Endodermal cell (in vitro differentiated cells): ENCODE data around the gene AKR1B1. TPM values are rescaled to one million over a fixed set of nuclear protein-coding genes. Genes with fewer than 3 reads are reported as not detected.

Experiments used
- DNase-seq: peaks from one replicate; pipeline ENCODE4 v3.0.0-alpha.2; 2017
- H3K27ac ChIP-seq: 2 replicates; pipeline ENCODE4 v1.5.1; 2013; ENCODE audit warnings: mild to moderate bottlenecking, low read depth, low read length, moderate library complexity
- H3K27me3 ChIP-seq: 2 replicates; pipeline ENCODE4 v1.6.1; 2013; ENCODE audit warnings: mild to moderate bottlenecking, low read length, moderate library complexity; ENCODE audit not compliant: insufficient read depth, control insufficient read depth, poor library complexity, severe bottlenecking
- H3K36me3 ChIP-seq: 2 replicates; pipeline ENCODE4 v1.7.0; 2013; ENCODE audit warnings: mild to moderate bottlenecking, low read length, moderate library complexity; ENCODE audit not compliant: control insufficient read depth, insufficient read depth
- H3K4me1 ChIP-seq: one replicate; pipeline ENCODE4 v1.7.0; 2013; ENCODE audit warnings: low read length; ENCODE audit not compliant: control insufficient read depth, insufficient read depth
- H3K4me3 ChIP-seq: 2 replicates; pipeline ENCODE4 v1.5.1; 2013; ENCODE audit warnings: mild to moderate bottlenecking, low read length, moderate library complexity
- H3K9ac ChIP-seq: 2 replicates; pipeline ENCODE4 v1.6.1; 2013; ENCODE audit warnings: mild to moderate bottlenecking, low read length, moderate library complexity; ENCODE audit not compliant: poor library complexity, severe bottlenecking; ENCODE audit errors: extremely low read depth
- H3K9me3 ChIP-seq: 2 replicates; pipeline ENCODE4 v1.6.1; 2013; ENCODE audit warnings: mild to moderate bottlenecking, low read length, moderate library complexity; ENCODE audit not compliant: control insufficient read depth
- H3K27ac Mint-ChIP-seq: 2 replicates; pipeline ENCODE4 v1.8.0; 2020; ENCODE audit warnings: mixed read lengths
- H3K27me3 Mint-ChIP-seq: 2 replicates; pipeline ENCODE4 v1.8.0; 2021; ENCODE audit warnings: mild to moderate bottlenecking, mixed read lengths; ENCODE audit not compliant: insufficient read depth
- H3K36me3 Mint-ChIP-seq: 2 replicates; pipeline ENCODE4 v1.8.0; 2020; ENCODE audit warnings: low read depth, mixed read lengths
- H3K4me1 Mint-ChIP-seq: 2 replicates; pipeline ENCODE4 v1.8.0; 2020; ENCODE audit warnings: mixed read lengths
- H3K4me3 Mint-ChIP-seq: 2 replicates; pipeline ENCODE4 v1.8.0; 2020; ENCODE audit warnings: mild to moderate bottlenecking, moderate library complexity, mixed read lengths
- H3K9me3 Mint-ChIP-seq: 2 replicates; pipeline ENCODE4 v1.8.0; 2020; ENCODE audit warnings: mild to moderate bottlenecking, mixed read lengths
- WGBS, 2 experiments: methylation state at CpG; one replicate each; pipeline versions ENCODE4 v1.1.5 to v1.1.7; 2013; ENCODE audit warnings: missing lambda C conversion rate in 2 of 2, mixed read lengths in 1 of 2; ENCODE audit not compliant: insufficient coverage in 1 of 2, insufficient read length in 1 of 2; 5-methylcytosine and 5-hydroxymethylcytosine counted together
- total RNA-seq, 2 donors: library from RNA; stranded (reverse); fragmentation: NEBNext Ultra II Directional in 1 of 2; extraction: Animal tissue kit (Norgen Biotek cat#: 25700) in 1 of 2; gene quantifications; 2 replicates in 1 of 2; 3 replicates in 1 of 2; pipeline ENCODE4 v1.2.1, GENCODE V29; 2021
- TF ChIP-seq, protein P1 (sequence below): fragments of 200-600 bp; sonication (generic); conservative IDR thresholded peaks from 2 replicates; pipeline ENCODE4 v1.5.0; 2021; ENCODE audit warnings: antibody characterized with exemption, mild to moderate bottlenecking

AKR1B1 gene
- total RNA-seq, 2 donors from 2014 or later = 152 to 216 TPM

DNA sequence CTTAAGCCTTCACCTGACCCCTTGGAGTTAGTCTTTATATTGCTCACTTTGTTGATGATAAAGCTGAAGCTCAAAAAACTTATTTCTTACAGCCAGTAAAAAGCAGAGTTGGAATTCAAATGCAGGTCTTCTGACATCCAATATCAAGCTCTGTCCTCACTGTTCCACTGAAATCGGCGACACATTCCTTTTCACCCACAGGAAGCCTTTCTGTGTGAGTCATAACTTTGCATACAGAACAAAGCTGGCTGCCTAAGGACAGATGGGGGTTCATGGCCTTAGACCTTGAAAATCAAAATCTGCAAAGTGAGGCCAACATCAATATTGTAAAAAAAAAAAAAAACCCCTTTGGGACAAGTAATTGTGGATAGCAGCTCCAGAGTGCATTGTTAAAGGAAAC is 21.8 kb upstream of the AKR1B1 start:
- WGBS, 2 experiments = 30 to 40% methylated on average over 2 of the region's 2 CpGs

DNA sequence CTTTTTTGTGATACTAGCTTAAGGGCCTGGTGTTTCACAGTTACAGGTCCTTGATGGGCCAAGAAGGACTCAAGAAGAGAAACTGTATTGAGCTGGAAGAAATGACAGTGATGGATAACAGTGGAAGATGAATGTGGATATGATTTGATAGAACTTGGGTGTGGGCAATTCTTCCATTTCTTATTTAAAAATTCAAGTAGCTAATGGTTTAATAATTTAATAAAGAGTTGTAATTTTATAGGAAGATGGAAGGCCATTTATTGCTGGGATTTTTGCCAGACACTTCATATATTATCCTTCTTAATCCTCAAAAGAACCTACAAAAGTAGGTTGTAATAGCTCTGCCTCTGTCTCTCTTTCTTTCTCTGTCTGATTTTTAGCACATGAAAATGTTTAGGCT is 21.3 kb upstream of the AKR1B1 start:
- Mint-ChIP-seq H3K4me1 (peaks cover 8% of the 10 kb centered on the region), H3K9me3 (peaks cover 4% of the 10 kb centered on the region), H3K4me3 (no peak overlapping the region), H3K27ac (no peak overlapping the region), H3K27me3 (no peaks in the 10 kb centered on the region), H3K36me3 (no peaks in the 10 kb centered on the region)
- Histone ChIP-seq H3K9me3 (peaks cover 14% of the 10 kb centered on the region), H3K36me3 (no peaks in the 10 kb centered on the region), H3K4me3 (no peak overlapping the region), H3K9ac (no peak overlapping the region), H3K4me1 (no peaks in the 10 kb centered on the region), H3K27ac (no peak overlapping the region), H3K27me3 (no peaks in the 10 kb centered on the region)
- TF ChIP-seq, protein P1, sequence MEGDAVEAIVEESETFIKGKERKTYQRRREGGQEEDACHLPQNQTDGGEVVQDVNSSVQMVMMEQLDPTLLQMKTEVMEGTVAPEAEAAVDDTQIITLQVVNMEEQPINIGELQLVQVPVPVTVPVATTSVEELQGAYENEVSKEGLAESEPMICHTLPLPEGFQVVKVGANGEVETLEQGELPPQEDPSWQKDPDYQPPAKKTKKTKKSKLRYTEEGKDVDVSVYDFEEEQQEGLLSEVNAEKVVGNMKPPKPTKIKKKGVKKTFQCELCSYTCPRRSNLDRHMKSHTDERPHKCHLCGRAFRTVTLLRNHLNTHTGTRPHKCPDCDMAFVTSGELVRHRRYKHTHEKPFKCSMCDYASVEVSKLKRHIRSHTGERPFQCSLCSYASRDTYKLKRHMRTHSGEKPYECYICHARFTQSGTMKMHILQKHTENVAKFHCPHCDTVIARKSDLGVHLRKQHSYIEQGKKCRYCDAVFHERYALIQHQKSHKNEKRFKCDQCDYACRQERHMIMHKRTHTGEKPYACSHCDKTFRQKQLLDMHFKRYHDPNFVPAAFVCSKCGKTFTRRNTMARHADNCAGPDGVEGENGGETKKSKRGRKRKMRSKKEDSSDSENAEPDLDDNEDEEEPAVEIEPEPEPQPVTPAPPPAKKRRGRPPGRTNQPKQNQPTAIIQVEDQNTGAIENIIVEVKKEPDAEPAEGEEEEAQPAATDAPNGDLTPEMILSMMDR = no peak
- DNase-seq = no peak

More for the DNA sequence above, 21.8 kb upstream of the AKR1B1 start:
- Mint-ChIP-seq H3K36me3 (no peaks in the 10 kb centered on the region), H3K4me3 (no peak overlapping the region), H3K4me1 (peaks cover 8% of the 10 kb centered on the region), H3K27ac (no peak overlapping the region), H3K9me3 (peaks cover 4% of the 10 kb centered on the region), H3K27me3 (no peaks in the 10 kb centered on the region)
- Histone ChIP-seq H3K9me3 (peaks cover 14% of the 10 kb centered on the region), H3K36me3 (no peaks in the 10 kb centered on the region), H3K27ac (no peak overlapping the region), H3K27me3 (no peaks in the 10 kb centered on the region), H3K4me3 (no peak overlapping the region), H3K4me1 (no peaks in the 10 kb centered on the region), H3K9ac (no peak overlapping the region)
- DNase-seq = peak; percentile 68
- TF ChIP-seq, protein P1 = no peak

DNA sequence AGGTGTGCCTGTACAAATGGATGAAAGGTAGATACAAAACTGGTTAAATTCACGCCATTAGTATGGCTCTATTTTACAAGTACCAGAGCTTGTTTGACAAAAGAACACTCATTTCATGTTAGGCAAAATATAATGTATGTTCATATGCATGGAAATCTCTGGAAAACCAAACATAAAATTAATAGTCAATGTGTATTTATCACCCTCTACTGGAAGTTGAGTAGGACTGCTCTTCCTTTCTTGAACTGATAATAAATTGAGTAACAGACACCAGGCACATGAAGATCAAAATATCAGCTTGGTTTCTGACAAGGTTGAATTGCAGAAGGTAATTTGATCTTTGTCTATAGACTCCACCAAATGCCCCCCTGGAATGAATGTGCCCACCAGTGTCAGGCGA is 19.8 kb upstream of the AKR1B1 start:
- Histone ChIP-seq H3K9me3 (peaks cover 20% of the 10 kb centered on the region), H3K4me3 (no peak overlapping the region), H3K27ac (no peak overlapping the region), H3K9ac (no peak overlapping the region), H3K4me1 (no peaks in the 10 kb centered on the region), H3K36me3 (no peaks in the 10 kb centered on the region), H3K27me3 (no peaks in the 10 kb centered on the region)
- DNase-seq = no peak
- Mint-ChIP-seq H3K36me3 (no peaks in the 10 kb centered on the region), H3K9me3 (peaks cover 4% of the 10 kb centered on the region), H3K27ac (no peak overlapping the region), H3K27me3 (no peaks in the 10 kb centered on the region), H3K4me1 (peaks cover 13% of the 10 kb centered on the region), H3K4me3 (no peak overlapping the region)
- 87 to 100% methylated on average over 1 to 2 of the region's 2 CpGs for WGBS, 2 experiments
- TF ChIP-seq, protein P1 = peak; percentile 18
